GM18499 (cell line): ENCODE measurements around the gene TBL2.
"Not testable (repeated sequence)": the region's sequence is repeated elsewhere in the genome, so short reads cannot be mapped to it uniquely, and the experiment has no call there.

Experiments used
- ATAC-seq: cut with Tn5 transposase; IDR thresholded peaks from one replicate; pipeline ENCODE4 v1.9.1; 2021; ENCODE audit warnings: moderate number of reproducible peaks; ENCODE audit not compliant: insufficient read depth, unreplicated experiment

TBL2 gene

GRCh38 chr7:73607692-73607983 lies 29.3 kb upstream of the TBL2 start:
- ATAC-seq, result not testable (repeated sequence)

GRCh38 chr7:73606801-73607691 lies 28.7 kb upstream of the TBL2 start:
- no peak for ATAC-seq

GRCh38 chr7:73605601-73606220 lies 27.3 kb upstream of the TBL2 start:
- no peak for ATAC-seq

- ATAC-seq, result no peak
Observed at GRCh38 chr7:73602721-73603651, 24.6 kb upstream of the TBL2 start.

- ATAC-seq, result no peak
Observed at GRCh38 chr7:73599916-73600315, 21.5 kb upstream of the TBL2 start.

GRCh38 chr7:73599151-73599882 lies 20.9 kb upstream of the TBL2 start:
- ATAC-seq, result no peak

- ATAC-seq, result no peak
Observed at GRCh38 chr7:73597978-73598782, 19.8 kb upstream of the TBL2 start.

- no peak for ATAC-seq
Observed at GRCh38 chr7:73596191-73597065, 18.0 kb upstream of the TBL2 start.

GRCh38 chr7:73595358-73595757 lies 17.0 kb upstream of the TBL2 start:
- ATAC-seq, result no peak

- no peak for ATAC-seq
Observed at GRCh38 chr7:73593207-73594045, 15.0 kb upstream of the TBL2 start.

- ATAC-seq, result no peak
Observed at GRCh38 chr7:73586911-73587310, 8.5 kb upstream of the TBL2 start.

- ATAC-seq, result no peak
Observed at GRCh38 chr7:73585196-73585595, 6.8 kb upstream of the TBL2 start.

GRCh38 chr7:73582664-73583202 lies 4.4 kb upstream of the TBL2 start:
- no peak for ATAC-seq

- ATAC-seq, result not testable (repeated sequence)
Observed at GRCh38 chr7:73581006-73581405, 2.6 kb upstream of the TBL2 start.

GRCh38 chr7:73577627-73578341 lies 595 bp downstream of the TBL2 start:
- no peak for ATAC-seq

- no peak for ATAC-seq
Observed at GRCh38 chr7:73573791-73574190, 4.6 kb downstream of the TBL2 start.

GRCh38 chr7:73573276-73573675 lies 5.1 kb downstream of the TBL2 start:
- no peak for ATAC-seq
